Mononuclear cell (primary cell): ENCODE data around the gene P4HB. TPM values are rescaled to one million over a fixed set of nuclear protein-coding genes. Genes with fewer than 3 reads are reported as not detected.
A peak's percentile ranks its signal among the peaks of the same experiment; 100 is the strongest.

Source experiments
- H3K27me3 ChIP-seq: 2 replicates; pipeline ENCODE4 v1.6.0; 2011; ENCODE audit warnings: low read length, control low read depth; ENCODE audit not compliant: insufficient read depth
- H3K4me1 ChIP-seq: 2 replicates; pipeline ENCODE4 v1.5.1; 2011; ENCODE audit warnings: mild to moderate bottlenecking, low read length, control low read depth; ENCODE audit not compliant: insufficient read depth
- H3K4me3 ChIP-seq: 2 replicates; pipeline ENCODE4 v1.5.1; 2011; ENCODE audit warnings: mild to moderate bottlenecking, low read length, moderate library complexity
- H3K9me3 ChIP-seq: 2 replicates; pipeline ENCODE4 v1.5.1; 2011; ENCODE audit warnings: low read depth, mild to moderate bottlenecking, control low read depth, low read length
- total RNA-seq: library from RNA; depleted of rRNA; stranded (reverse); fragments of >200 nt; gene quantifications from one replicate; pipeline ENCODE4 v1.2.3, GENCODE V29; 2012

P4HB gene
- total RNA-seq, result 239 TPM

GRCh38 chr17:81859906-81860755 lies at the start of gene P4HB:
Gene P4HB (minus strand): TSS chr17:81860535. CDS start chr17:81860471, 64 bp downstream.
- no peaks in the 10 kb centered on the region for H3K27me3 ChIP-seq
- no peaks in the 10 kb centered on the region for H3K9me3 ChIP-seq
- peaks cover 44% of the 10 kb centered on the region for H3K4me1 ChIP-seq
- peak within 1 kb of the TSS; percentile 66 for H3K4me3 ChIP-seq

GRCh38 chr17:81909231-81909630 lies 48.9 kb upstream of the P4HB start:
- H3K9me3 ChIP-seq, result no peaks in the 10 kb centered on the region
- H3K4me3 ChIP-seq, result no peak overlapping the region
- H3K4me1 ChIP-seq, result peaks cover 17% of the 10 kb centered on the region
- H3K27me3 ChIP-seq, result no peaks in the 10 kb centered on the region

GRCh38 chr17:81908793-81909192 lies 48.5 kb upstream of the P4HB start:
- Histone ChIP-seq H3K9me3 (no peaks in the 10 kb centered on the region), H3K4me3 (no peak overlapping the region), H3K27me3 (no peaks in the 10 kb centered on the region), H3K4me1 (peaks cover 17% of the 10 kb centered on the region)

GRCh38 chr17:81907219-81908145 lies 47.1 kb upstream of the P4HB start:
- H3K4me3 ChIP-seq, result no peak overlapping the region
- H3K9me3 ChIP-seq, result no peaks in the 10 kb centered on the region
- no peaks in the 10 kb centered on the region for H3K27me3 ChIP-seq
- H3K4me1 ChIP-seq, result peaks cover 17% of the 10 kb centered on the region

- H3K27me3 ChIP-seq, result peaks cover 2% of the 10 kb centered on the region
- no peaks in the 10 kb centered on the region for H3K9me3 ChIP-seq
- H3K4me1 ChIP-seq, result peaks cover 15% of the 10 kb centered on the region
- no peak overlapping the region for H3K4me3 ChIP-seq
These were observed 46.3 kb upstream of the P4HB start for GRCh38 chr17:81906476-81907218.

GRCh38 chr17:81905993-81906392 lies 45.7 kb upstream of the P4HB start:
- Histone ChIP-seq H3K27me3 (peaks cover 7% of the 10 kb centered on the region), H3K4me1 (peaks cover 13% of the 10 kb centered on the region), H3K9me3 (no peaks in the 10 kb centered on the region), H3K4me3 (no peak overlapping the region)

GRCh38 chr17:81905424-81905875 lies 45.1 kb upstream of the P4HB start:
- H3K27me3 ChIP-seq, result peaks cover 7% of the 10 kb centered on the region

GRCh38 chr17:81904600-81905423 lies 44.5 kb upstream of the P4HB start:
- Histone ChIP-seq H3K27me3 (peaks cover 7% of the 10 kb centered on the region), H3K4me1 (peaks cover 2% of the 10 kb centered on the region), H3K4me3 (no peak overlapping the region), H3K9me3 (no peaks in the 10 kb centered on the region)

More at GRCh38 chr17:81905424-81905875, 45.1 kb upstream of the P4HB start:
- no peaks in the 10 kb centered on the region for H3K9me3 ChIP-seq
- H3K4me3 ChIP-seq, result no peak overlapping the region
- H3K4me1 ChIP-seq, result peaks cover 9% of the 10 kb centered on the region

- no peak overlapping the region for H3K4me3 ChIP-seq
- H3K27me3 ChIP-seq, result peaks cover 7% of the 10 kb centered on the region
These were observed 43.7 kb upstream of the P4HB start for GRCh38 chr17:81903896-81904599.

GRCh38 chr17:81903415-81903831 lies 43.1 kb upstream of the P4HB start:
- peaks cover 7% of the 10 kb centered on the region for H3K27me3 ChIP-seq
- H3K4me3 ChIP-seq, result no peak overlapping the region
- H3K9me3 ChIP-seq, result no peaks in the 10 kb centered on the region
- no peaks in the 10 kb centered on the region for H3K4me1 ChIP-seq

More at GRCh38 chr17:81903896-81904599, 43.7 kb upstream of the P4HB start:
- H3K4me1 ChIP-seq, result no peaks in the 10 kb centered on the region
- H3K9me3 ChIP-seq, result no peaks in the 10 kb centered on the region

GRCh38 chr17:81902653-81903414 lies 42.5 kb upstream of the P4HB start:
- H3K4me3 ChIP-seq, result no peak overlapping the region
- peaks cover 7% of the 10 kb centered on the region for H3K27me3 ChIP-seq
- H3K9me3 ChIP-seq, result no peaks in the 10 kb centered on the region
- H3K4me1 ChIP-seq, result no peaks in the 10 kb centered on the region

GRCh38 chr17:81902023-81902652 lies 41.8 kb upstream of the P4HB start, which contains the start of gene NPB:
Gene NPB (plus strand): TSS chr17:81902238. CDS start chr17:81902278, 40 bp downstream.
- no peaks in the 10 kb centered on the region for H3K4me1 ChIP-seq
- no peak within 1 kb of the TSS for H3K4me3 ChIP-seq
- H3K9me3 ChIP-seq, result no peaks in the 10 kb centered on the region
- peaks cover 7% of the 10 kb centered on the region for H3K27me3 ChIP-seq
